GM12874 (cell line): ENCODE measurements around the gene ZFYVE1.

ENCODE experiments used
- CTCF ChIP-seq: IDR thresholded peaks from 2 replicates; pipeline ENCODE4 v1.5.1; 2011; ENCODE audit warnings: low read depth, mild to moderate bottlenecking, control low read depth, low read length, moderate library complexity; ENCODE audit not compliant: insufficient read depth

Gene ZFYVE1

GRCh38 chr14:72928872-72929271 is 98.0 kb downstream of the ZFYVE1 start:
- TF ChIP-seq CTCF: no peak

GRCh38 chr14:72926292-72927028 is 100.4 kb downstream of the ZFYVE1 start, which contains the start of gene DCAF4:
Gene DCAF4 (plus strand): TSS chr14:72926464. CDS start chr14:72937979, 11,515 bp downstream.
- TF ChIP-seq CTCF: no peak

- TF ChIP-seq CTCF: no peak
These were observed 101.1 kb downstream of the ZFYVE1 start for GRCh38 chr14:72925815-72926291.

GRCh38 chr14:72925171-72925759 is 101.6 kb downstream of the ZFYVE1 start:
- TF ChIP-seq CTCF: no peak

- TF ChIP-seq CTCF: no peak
These were observed 102.6 kb downstream of the ZFYVE1 start for GRCh38 chr14:72924337-72924736.

- no peak for TF ChIP-seq CTCF
These were observed 105.5 kb downstream of the ZFYVE1 start for GRCh38 chr14:72921396-72921795.

GRCh38 chr14:72920008-72920407 is 106.9 kb downstream of the ZFYVE1 start:
- TF ChIP-seq CTCF: no peak
